ENCODE results near the gene DCBLD1. TPM values are rescaled to one million over a fixed set of nuclear protein-coding genes. Genes with fewer than 3 reads are reported as not detected.

DCBLD1 gene
- total RNA-seq, 4 donors from 2014 or later: 19.8 to 35.0 (median 27.8) TPM

GRCh38 chr6:117448011-117448410, 34.5 kb upstream of the DCBLD1 start:
- Histone ChIP-seq H3K4me1 (peaks cover 0 to 13% (median 0%) of the 10 kb centered on the region in 4 donors), H3K27me3 (no peaks in the 10 kb centered on the region), H3K36me3 (no peaks in the 10 kb centered on the region), H3K9me3 (no peaks in the 10 kb centered on the region), H3K27ac (no peak overlapping the region), H3K4me3 (no peak overlapping the region)
- TF ChIP-seq POLR2A (IDR thresholded peaks at IDR 0.05) (no peak), CTCF (IDR thresholded peaks at IDR 0.05) (no peak)
- no peak for DNase-seq

GRCh38 chr6:117448732-117449485, 33.6 kb upstream of the DCBLD1 start:
- Histone ChIP-seq H3K27ac (no peak overlapping the region), H3K4me1 (peaks cover 0 to 13% (median 0%) of the 10 kb centered on the region in 4 donors), H3K36me3 (no peaks in the 10 kb centered on the region), H3K27me3 (no peaks in the 10 kb centered on the region), H3K4me3 (no peak overlapping the region), H3K9me3 (no peaks in the 10 kb centered on the region)
- no peak for DNase-seq
- TF ChIP-seq CTCF (IDR thresholded peaks at IDR 0.05): no peak
- TF ChIP-seq POLR2A (IDR thresholded peaks at IDR 0.05): no peak

DNA sequence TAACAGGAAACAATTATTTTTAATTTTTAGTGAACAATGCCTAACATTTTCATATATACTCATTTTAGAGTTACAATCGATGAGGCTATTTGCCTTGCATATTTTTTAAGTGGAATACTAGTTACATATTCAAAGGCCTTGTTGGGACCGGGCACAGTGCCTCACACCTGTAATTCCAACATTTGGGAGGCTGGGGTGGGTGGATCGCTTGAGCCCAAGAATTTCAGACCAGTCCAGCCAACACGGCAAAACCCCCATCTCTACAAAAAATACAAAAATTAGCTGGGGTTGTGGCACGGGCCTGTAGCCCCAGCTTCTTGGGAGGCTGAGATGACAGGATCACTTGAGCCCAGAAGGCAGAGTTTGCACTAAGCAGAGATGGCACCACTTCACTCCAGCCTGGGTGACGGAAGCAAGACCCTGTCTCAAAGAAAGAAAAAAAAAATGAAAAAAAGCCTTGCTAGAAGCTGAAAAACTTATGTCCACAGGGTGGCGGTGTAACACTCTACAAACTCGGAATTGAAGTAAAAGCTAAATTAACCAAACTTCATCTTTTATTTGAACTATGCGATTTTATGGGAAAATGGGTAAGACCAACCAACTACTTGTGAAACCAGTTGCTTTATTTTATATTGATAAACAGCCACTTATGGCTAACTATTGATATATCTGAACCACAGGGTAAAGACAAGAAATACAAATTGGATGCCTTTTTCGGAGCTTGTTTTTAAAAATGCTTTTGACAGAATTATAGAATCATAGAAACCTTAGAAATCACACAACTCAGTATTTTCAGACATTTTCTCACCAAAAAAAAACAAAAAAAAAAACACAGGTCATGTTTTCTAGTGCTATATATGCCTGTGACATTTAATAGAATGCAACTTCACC, 32.7 kb upstream of the DCBLD1 start:
- TF ChIP-seq POLR2A (IDR thresholded peaks at IDR 0.05) (no peak), CTCF (IDR thresholded peaks at IDR 0.05) (peak; percentile 36 to 80 (median 69))
- H3K27ac ChIP-seq: no peak overlapping the region
- H3K27me3 ChIP-seq: no peaks in the 10 kb centered on the region
- DNase-seq: peak in 2 of 3 donors; percentile 51 to 83
- no peak overlapping the region for H3K4me3 ChIP-seq
- no peaks in the 10 kb centered on the region for H3K36me3 ChIP-seq
- H3K9me3 ChIP-seq: no peaks in the 10 kb centered on the region
- H3K4me1 ChIP-seq: peaks cover 0 to 13% (median 0%) of the 10 kb centered on the region in 4 donors

DNA sequence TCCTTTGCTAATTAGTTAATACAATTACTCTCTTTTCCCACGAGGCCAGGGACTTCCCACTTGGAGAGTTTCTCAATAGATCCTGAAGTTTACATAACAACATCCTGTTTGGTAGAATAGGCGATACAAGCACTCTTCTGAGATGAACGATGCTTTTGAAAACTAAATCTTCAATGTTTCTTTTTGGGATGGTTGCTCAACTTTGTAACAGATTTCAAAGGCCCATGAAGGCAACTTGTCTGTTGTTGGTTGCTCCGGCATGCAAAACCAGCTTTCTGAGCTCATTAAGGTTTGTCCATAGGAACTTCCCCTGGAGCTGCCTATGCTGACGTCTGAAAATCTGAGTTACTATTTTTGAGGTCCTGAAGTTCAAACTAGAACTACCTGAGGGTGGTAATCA, 30.8 kb upstream of the DCBLD1 start:
- H3K36me3 ChIP-seq: no peaks in the 10 kb centered on the region
- H3K27me3 ChIP-seq: no peaks in the 10 kb centered on the region
- H3K4me3 ChIP-seq: no peak overlapping the region
- TF ChIP-seq POLR2A (IDR thresholded peaks at IDR 0.05) (no peak), CTCF (IDR thresholded peaks at IDR 0.05) (no peak)
- no peaks in the 10 kb centered on the region for H3K9me3 ChIP-seq
- DNase-seq: no peak
- H3K4me1 ChIP-seq: peaks cover 0 to 17% (median 0%) of the 10 kb centered on the region in 4 donors
- H3K27ac ChIP-seq: no peak overlapping the region

- Histone ChIP-seq H3K4me1 (peaks cover 0 to 14% (median 0%) of the 10 kb centered on the region in 4 donors), H3K4me3 (no peak overlapping the region), H3K9me3 (no peaks in the 10 kb centered on the region), H3K36me3 (no peaks in the 10 kb centered on the region), H3K27ac (no peak overlapping the region), H3K27me3 (no peaks in the 10 kb centered on the region)
- DNase-seq: no peak
- no peak for TF ChIP-seq POLR2A (IDR thresholded peaks at IDR 0.05)
- TF ChIP-seq CTCF (IDR thresholded peaks at IDR 0.05): no peak
Measured at GRCh38 chr6:117456250-117456649, 26.2 kb upstream of the DCBLD1 start.

Measured in Peyer's patch (tissue), 4 donors.